HG03045 (cell line): Measurements from ENCODE around the gene VRK3.

ENCODE experiments used
- ATAC-seq: cut with Tn5 transposase; IDR thresholded peaks from one replicate; pipeline ENCODE4 v1.9.1; 2021; ENCODE audit warnings: mild to moderate bottlenecking, moderate library complexity; ENCODE audit not compliant: unreplicated experiment

VRK3 gene

GRCh38 chr19:49933643-49934042, 91.5 kb downstream of the VRK3 start:
- ATAC-seq: no peak

- no peak for ATAC-seq
These were observed 92.4 kb downstream of the VRK3 start for GRCh38 chr19:49932731-49933131.

- ATAC-seq: no peak
These were observed 93.1 kb downstream of the VRK3 start for GRCh38 chr19:49932041-49932451.

GRCh38 chr19:49931293-49932040, 93.7 kb downstream of the VRK3 start:
- ATAC-seq: no peak

GRCh38 chr19:49930483-49931011, 94.6 kb downstream of the VRK3 start:
- ATAC-seq: no peak

- peak; percentile 65 for ATAC-seq
These were observed 95.3 kb downstream of the VRK3 start for GRCh38 chr19:49929611-49930482.

GRCh38 chr19:49929121-49929610, 96.0 kb downstream of the VRK3 start, which contains the start of the genes ATF5 and NUP62:
Gene ATF5, plus strand, starts transcription at chr19:49929205. Its CDS starts 1,646 bp downstream, at chr19:49930851.
Gene NUP62, minus strand, starts transcription at chr19:49929504. Its CDS starts 19,697 bp downstream, at chr19:49909807.
- ATAC-seq: peak; percentile 44

DNA sequence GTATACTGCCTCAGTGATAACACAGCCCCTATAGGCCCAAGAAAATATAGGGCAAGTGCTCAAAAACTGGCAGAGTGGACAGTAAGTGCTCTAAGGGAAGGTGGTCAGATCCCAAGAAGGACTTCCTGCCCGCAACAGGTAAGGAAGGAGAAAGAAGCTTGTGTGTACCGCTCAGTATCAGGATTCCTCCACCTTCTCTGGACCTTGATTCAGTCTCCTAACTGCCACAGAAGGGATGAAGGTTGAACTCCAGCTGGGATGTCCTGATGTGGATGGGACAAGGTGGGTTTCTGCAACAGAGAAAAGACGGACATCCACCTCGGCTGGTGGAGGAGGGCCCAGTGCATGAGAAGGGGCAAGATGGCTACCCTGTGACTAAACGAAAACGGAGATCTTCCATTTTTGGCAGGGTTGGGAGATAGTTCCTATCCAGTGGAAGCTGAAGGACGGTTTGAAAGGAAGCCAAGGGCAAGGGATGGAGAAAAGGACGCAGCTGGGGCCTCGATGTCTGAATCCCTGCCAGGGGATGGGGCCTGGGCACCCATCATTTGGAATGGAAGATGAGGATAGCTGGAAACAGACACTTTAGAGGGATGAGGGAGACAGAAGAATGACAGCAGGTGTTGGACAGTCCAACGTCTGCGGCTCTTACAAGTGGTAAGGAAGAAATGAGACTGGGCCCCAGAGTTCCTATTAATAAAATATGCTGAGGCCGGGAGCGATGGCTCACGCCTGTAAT, 97.5 kb downstream of the VRK3 start:
- no peak for ATAC-seq

DNA sequence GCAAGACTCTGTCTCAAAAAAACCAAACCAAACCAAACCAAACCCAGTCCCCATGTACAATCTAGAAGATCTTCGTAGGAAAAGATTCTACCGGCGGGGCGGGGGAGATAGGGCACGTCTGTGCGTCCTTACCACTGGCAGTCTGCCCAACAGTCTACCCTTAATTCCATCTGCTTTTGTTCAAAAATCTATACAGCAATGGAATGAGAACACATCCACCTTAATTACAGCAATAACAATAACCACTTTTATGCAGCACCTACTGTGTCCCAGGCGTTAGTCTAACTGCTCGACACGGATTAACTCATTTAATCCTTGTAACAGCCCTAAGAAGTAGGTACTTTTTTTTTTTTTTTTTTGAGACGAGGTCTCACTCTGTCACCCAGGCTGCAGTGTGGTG, 98.7 kb downstream of the VRK3 start:
- no peak for ATAC-seq
